Activated effector memory CD4-positive, alpha-beta T cell treated with Interleukin-2 at 50 U/mL for 16 hours (primary cell): ENCODE measurements around the gene KANK2.
A peak's percentile ranks its signal among the peaks of the same experiment; 100 is the strongest.
"Not testable (repeated sequence)": the region's sequence is repeated elsewhere in the genome, so short reads cannot be mapped to it uniquely, and the experiment has no call there.

Experiments used
- DNase-seq: peaks from one replicate; pipeline ENCODE4 v3.0.0-alpha.2; 2020

KANK2 gene

DNA sequence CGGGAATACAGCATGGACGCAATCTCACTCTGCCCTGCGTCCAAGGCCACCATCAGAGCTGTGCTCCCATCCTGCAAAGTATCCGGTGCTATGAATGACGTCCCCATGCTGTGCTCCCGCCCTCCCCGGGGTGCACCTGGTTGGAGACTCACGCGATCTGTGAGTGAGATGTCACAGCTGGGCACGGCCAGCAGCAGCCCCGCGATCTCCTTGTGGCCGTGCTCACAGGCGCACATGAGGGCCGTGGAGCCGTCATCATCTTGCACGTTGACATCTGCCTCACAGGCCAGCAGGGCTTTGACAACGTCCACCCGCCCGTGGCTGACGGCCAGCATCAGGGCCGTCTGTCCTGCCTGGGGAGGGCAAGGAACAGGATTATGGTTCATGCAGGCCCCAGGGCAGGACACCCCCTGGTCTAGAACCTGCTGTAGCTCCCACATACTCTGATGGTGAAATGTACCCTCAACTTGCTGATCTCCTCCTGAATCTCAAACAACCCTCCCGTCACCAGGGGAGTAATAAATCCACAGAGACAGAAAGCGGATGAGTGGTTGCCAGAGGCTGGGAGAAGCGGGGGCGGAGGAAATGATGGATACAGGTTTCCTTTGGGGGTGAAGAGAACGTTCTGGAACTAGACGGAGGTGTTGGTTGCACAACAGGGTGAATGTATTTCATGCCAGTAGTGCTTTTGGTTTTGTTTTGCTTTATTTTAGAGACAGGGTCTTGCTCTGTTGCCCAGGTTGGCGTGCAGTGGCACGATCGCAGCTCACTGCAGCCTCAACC lies 27.3 kb downstream of the KANK2 start:
- no peak for DNase-seq

DNA sequence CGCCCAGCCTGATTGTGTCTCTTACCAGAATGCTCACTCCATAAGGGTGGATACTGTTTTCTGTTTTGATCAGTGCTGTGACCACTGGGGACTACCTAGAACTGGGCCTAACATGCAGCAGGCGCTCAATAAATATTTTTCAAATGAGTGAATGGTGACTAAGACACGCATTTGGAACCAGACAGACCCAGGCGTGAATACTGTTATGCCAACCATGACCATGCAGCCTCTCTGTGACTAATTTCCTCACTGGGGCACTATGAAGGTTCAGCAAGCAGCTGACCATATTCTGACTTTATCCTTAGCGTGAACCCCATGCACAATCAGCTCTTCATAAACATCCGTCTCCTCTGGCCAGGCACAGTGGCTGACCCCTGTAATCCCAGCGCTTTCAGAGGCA lies 28.8 kb downstream of the KANK2 start:
- no peak for DNase-seq

DNA sequence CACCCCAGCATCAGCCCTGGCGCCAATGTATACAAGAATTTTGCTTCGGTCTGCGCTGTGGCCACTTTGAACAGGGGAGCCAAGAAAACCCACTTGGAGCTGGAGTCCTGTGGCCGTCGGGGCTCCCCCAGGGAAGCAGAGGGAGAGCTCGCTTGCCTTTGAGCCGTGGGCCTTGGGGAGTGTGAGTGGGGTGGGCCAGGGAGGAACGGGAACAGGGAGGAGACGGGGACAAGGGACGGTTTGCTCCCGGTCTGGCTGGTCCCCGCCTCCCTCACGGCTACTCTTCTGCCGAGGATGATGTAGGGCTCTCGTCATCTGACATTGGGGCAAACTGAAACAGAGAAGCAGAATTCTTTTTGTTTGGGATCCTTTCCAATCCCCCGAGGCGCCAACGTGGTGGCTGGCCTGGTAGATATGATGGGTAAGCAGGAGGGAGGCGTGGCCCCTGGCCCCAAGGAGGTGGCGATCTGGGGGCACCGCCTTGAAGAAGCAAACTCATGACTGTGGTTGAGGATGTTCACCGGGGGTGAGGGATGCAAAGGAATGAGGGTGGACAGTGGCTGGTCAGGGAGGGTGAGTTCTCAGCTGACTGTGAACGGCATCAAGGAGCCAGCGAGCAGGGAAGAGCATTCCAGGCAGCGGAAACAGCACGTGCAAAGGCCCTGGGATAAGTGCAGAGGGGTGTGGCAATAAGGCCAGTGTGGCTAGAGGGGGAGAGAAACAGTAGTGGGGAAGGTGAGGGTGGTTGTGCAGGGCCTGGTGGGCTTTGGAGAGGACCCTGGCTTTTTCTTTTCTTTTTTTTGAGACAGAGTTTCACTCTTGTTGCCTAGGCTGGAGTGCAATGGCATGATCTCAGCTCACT lies 30.8 kb downstream of the KANK2 start:
- DNase-seq, result no peak

DNA sequence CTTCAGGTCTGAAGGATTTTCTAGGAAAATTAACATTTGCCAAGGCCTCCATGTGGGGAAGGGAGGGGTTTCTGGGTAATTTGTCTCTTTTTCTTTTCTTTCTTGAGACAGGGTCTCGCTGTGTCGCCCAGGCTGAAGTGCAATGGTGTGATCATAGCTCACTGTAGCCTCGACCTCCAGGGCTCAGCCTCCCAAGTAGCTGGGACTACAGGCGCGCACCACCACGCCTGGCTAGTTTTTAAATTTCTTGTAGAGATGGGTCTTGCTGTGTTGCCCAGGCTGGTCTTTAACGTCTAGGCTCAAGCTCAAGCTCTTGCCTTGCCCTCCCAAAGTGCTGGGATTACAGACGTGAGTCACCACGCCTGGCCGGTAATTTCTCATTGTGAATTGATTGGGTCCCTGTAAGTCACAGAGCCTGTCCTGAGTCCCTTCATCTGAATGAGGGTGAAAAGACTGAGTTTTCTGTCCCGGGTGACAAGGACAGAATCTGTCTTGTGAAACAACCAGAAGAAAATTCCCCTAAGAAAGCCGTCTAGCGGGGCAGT lies 31.8 kb downstream of the KANK2 start:
- DNase-seq, result no peak

DNA sequence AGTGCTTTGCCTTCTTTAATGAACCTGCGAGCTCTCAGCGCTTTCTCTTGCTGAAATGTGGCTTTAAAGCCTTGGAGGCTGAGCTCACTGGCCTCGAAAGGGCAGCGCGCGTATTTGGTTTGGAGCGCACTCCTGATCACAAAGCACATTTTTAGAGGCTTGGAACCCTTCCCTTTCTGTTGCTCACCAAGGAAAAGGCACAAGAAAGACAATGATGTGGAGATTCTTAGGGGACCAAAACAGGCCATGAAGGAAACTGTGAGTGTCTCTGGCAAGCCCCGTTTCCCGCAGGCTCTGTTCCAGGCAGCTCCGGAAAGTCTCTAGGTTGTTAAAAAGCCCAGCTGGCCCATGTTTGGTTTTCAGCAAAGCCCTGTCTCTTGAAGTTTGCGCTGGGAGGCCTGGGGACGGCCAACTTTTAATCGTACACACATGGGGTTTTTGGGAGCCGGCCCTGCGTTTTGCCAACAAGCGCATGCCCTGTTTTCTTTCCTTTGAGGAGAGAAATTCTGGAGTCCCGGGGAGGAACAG lies 32.4 kb downstream of the KANK2 start:
- DNase-seq, result no peak

DNA sequence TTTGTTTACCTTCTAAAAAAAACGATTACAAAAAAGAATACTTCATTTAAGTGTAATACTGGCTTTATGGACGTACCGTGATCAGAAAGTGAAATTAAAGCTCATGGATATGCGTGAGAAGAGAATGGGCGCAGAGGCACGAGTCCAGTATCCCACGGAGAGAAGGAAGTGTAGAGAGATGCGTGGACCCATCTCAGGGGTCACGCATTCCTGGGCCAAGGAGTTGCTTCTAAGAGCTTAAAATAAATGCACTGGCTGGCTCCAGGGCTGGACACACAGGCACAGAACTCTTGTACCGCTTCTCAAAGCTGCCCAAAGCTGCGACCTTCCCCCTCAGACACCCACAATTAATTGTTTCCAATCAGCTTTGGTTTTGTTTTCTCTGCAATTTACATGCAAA lies 33.0 kb downstream of the KANK2 start:
- DNase-seq, result no peak

DNA sequence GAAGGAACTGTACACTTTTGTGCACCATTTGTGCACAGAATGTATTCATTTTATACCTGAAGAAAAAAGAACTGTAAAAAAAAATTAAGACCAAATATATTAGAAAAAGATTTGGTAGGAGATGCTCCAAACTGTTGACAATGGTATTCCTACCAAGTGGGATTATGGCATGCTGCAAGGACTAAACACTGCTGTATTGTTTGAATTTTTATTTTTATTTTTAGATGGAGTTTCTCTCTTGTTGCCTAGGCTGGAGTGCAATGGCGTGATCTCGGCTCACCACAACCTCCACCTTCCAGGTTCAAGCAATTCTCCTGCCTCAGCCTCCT lies 36.9 kb downstream of the KANK2 start:
- DNase-seq, result not testable (repeated sequence)

DNA sequence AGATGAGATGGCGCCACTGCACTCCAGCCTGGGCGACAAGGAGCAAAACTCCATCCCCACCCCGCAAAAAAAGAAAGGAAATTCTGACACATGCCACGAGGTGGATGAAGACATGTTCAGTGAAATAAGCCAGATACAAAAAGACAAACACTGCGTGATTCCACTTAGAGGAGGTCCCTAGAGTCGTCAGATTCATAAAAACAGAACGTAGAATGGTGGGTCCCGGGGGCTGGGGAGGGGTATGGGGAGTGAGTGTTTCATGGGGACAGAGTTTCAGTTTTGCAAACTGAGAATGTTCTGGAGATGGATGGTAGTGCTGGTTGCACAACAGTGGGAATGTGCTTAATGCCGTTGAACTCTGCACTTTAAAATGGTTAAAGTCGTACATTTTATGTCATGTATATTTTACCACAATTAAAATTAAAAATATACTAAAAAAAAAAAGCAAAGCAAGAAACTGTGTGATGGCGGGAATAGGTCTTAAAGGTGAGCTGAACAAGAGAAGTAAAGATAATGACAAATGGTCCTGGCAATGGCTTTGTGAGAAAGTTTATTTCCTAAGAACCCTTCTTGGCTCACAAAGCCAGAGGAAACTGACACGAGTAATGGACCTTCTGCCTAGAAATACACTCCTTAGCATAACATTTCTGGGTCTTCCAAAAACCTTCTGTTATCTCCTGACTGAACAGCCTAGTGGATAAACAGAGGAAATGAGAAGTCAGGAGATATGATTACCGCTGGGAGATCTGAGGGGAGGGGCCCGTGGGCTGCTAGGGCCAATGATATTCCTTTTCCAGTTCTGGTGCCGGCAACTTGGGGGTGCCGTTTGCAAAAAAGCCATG lies 37.5 kb downstream of the KANK2 start:
- no peak for DNase-seq

DNA sequence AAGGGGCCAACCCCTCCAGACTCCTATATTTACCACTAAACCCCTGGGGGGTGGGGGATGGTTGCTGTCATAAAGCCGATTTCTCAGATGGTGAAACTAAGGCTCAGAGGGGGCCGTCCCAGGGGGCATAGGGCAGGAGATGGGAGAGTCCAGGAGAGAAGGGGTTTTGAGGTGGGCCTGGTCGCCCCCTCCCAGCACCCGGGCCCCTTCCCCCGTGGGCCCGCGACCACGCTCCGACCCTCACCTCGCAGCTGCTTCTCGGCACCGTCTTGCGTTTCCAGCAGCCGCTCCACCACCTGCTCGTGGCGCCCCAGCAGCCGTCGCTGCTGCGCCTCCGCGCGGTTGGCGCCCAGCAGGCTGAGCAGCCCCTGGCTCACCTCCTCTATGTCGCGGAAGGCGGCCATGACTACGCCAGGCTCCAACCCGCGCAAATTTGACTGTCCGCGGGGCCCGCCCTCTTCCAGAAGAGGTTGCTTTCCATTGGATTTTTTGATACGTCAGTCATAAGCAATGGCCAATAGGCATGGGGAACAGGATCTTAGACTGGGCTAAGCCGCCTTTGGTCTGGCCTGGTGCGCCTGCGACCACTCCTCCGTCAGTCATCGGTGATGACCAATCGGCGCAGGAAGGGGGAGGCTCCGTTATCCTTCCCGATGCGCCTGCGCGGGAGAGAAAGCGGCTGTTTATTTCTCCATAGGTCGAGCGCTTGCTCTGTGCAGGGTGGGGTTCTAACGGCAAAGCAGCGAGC lies 41.8 kb downstream of the KANK2 start, which contains the start of gene SPC24:
Gene SPC24, minus strand, starts transcription at position 410 of the 748 bp plus-strand sequence. Its CDS starts 6 bp downstream, at position 404.
- DNase-seq, result peak; percentile 86

DNA sequence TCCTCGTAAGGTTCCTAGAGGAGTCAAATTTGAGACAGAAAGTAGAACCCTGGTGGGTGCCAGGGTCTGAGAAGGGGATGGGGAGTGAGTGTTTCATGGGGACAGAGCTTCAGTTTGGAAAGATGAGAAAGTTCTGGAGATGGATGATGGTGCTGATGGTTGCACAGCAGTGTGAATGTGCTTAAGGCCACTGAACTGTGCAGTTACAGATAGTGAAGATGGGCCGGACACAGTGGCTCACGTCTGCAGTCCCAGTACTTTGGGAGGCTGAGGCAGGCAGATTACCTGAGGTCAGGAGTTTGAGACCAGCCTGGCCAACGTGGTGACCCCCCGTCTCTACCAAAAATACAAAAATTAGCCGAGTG lies 42.7 kb downstream of the KANK2 start:
- DNase-seq, result no peak

DNA sequence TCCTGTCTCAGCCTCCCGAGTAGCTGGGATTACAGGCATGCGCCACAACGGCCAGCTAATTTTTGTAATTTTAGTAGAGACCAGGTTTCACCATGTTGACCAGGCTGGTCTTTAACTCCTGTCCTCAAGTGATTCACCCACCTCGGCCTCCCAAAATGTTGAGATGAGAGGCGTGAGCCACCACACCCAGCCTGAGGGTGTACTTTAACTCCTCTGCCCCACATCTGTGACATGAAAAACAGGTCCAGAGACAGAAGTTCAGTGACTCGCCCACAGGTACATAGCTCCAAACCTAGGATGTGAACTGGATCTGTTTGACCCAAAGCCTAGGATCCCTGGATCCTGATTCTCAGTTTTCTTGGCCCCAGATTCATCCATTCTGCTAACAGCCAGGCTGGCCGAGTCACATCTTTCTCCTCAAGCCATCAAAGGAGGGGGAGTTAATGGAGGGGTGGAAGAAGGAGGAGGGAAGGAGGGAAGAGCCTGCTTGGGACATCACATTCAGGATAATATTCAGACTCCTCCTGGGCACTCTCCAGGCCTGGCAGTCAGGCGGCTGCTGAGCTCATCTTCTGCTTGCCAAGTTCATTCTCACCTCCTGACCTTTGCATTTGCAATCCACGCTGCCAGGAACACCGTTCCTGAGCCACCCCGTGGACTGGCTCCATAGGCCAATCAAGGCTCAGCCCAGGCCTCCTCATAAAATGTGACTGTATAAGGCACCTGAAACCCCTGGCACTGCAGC lies 44.9 kb downstream of the KANK2 start:
- no peak for DNase-seq

DNA sequence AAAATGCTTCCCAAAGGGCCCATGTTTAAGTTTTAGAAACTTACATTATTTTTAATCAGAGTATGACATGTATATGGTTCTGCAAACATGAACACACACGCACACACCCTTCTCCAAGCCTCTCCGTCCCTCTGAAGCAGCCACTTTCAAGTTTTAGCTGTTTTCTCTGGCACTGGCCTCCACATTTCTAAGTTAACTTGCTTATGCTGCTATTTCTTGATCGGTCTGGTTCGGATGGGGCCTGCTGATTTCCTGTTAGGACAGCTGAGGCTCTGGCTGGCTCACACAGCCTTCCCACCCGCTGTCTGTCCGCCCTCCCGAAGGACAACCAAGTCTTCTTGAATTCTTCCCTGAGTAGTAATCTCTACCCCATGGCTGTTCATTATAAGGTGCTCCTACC lies 46.2 kb downstream of the KANK2 start:
- DNase-seq, result no peak

DNA sequence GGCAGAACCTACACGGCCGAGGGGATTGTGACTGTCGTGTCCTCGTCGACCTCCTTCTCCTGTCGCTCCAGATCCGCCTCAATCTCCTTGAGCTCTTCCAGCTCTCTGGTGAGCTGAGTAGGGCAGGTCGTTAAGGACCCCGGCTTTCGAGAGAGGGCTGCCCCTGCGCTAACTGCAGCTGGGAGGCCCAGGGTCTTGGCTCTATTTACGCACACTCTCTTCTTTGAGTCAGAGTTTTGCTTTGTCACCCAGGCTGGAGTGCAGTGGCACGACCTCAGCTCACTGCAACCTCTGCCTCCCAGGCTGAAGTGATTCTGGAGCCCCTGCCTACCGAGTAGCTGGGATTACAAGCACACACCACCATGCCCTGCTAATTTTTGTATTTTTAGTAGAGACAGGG lies 49.3 kb downstream of the KANK2 start:
- no peak for DNase-seq

DNA sequence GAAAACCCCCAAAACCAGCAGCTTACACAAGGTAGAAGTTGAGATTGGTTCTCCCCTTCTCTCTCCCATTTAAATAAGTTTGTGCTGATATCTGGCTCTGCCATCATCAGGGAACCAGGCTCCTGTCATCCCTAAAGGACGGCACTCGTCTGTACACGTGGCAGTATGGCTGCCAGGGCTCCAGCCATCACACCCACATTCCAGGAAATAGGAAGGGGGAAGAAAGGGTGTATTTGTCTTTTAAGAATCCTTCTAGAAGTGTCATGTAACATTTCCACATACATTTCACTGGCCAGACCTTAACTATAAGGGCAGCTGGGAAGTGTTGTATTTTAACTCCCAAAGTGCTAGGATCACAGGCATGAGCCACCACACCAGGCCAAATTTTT lies 51.8 kb downstream of the KANK2 start:
- no peak for DNase-seq

DNA sequence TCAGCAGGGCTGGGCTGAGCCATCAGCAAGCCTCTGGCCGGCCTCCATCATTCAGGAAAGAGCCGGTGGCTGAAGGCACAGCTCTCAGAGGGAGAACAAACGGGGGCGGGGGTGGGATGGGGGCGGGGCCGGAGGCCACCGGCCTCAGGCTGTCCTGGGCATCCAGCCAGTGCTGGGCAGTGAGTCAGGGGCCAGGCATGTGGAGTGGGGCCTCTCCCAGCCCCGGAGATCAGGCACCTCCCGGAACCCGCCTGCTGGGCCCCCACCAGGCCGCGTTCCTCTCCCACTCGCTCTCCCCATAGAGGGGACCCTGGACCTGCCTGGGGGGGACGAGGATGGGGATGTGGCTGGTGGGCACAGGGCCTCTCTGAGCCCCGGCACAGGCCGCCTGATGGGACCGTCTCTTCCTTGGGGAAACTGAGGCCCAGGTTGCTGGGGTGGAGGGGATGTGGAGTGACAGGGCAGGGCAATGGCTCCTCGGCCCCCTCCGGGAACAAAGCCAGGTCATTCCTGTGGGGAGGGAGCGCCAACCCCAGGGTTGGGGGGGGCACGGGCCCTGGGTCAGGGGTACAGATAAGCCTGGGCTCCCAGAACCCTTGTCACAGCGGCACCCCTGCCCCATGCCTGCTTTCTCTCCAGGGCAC lies 54.7 kb downstream of the KANK2 start:
- DNase-seq, result no peak

DNA sequence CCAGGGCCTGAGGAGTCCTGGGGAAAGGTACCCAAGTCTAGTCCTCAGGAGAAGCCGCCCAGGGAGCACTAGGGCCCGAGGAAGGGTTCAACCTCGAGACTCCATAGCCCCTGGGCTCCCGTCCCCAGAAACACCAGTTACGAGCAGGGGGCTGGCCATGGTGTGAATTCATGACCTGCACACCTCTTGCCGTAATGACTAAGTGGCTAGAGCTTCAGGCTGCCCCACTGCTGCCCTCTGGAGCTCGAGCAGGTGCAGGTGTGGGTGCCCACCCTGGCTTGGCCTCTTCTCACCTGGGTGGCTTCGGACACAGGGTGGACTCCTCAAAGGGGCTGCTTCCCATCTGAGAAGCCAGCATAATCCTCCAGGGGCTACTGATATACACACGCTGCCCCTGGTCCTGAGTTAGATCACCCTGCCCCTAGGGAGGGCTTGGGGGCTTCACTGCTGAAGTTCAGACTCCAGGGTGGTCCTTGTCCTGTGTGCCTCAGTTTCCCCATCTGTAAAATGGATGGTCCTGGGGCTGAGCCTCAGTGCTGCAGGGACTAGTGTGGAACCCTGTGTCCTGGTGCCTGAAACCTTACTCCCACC lies 55.3 kb downstream of the KANK2 start:
- no peak for DNase-seq

DNA sequence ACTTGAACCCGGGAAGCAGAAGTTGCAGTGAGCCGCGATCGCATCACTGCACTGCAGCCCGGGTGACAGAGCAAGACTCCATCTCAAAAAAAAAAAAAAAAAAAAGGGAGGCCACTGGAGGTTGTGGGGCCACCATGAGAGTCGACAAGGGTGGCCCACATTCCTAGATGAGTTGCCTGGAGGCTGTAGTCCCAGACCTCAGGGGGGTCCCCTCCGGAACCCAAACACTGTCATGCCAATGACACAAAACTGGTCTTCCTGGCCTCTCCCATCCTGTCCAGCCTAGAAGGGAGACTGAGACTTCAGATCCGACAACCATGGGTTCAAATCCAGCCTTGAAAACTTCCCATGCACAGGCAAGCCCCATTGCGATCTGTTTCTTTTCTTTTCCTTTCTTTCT lies 56.4 kb downstream of the KANK2 start:
- no peak for DNase-seq

DNA sequence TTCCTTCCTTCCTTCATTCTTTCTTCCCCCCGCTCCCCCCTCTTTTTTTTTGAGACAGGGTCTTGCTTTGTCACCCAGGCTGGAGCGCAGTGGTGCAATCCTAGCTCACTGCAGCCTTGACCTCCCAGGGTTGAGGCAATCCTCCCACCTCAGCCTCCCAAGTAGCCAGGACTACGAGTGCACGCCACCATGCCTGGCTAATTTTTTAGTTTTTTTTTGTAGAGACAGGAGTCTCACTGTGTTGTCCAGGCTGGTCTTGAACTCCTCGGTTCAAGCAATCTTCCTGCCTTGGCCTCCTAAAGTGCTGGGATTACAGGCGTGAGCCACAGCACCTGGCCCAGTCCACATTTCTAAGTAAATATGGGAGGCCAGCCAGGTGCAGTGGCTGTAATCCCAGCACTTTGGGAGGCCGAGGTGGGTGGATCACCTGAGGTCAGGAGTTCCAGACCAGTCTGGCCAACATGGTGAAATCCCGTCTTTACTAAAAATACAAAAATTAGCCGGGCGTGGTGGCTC lies 57.3 kb downstream of the KANK2 start:
- not testable (repeated sequence) for DNase-seq

DNA sequence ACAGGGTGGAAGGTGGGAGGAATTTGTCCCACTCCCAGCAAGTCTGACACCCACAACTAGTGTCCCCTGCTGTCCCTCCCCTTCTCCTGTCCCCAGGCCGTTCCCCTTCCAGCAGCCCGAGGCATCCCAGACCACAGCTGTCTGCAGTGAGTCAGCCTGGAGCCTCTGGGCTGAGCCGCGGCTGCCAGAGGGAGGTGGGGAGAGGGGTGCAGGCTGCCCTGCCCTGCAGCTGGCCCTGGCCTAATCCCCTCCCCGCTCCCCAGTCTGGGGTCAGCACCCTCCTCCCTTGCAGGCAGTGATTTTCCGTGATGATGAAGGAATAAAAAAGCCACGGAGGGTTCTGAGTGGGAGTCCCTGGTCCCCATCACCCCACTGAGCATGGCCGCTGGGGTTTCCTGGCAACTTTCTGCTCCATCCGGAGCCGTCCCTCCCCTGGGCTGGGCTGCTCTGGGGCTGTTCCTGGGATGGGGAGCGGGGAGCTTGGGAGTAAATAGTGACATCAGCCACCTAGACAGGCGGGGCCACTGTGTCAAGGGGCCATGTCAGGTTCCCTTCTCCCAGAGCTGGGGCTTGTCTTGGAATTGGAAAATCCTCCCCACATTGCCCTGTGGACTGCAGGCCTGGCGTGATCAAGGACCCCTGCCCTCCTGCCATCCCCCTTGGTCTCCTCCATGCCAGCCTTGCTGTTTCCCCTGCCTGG lies 58.6 kb downstream of the KANK2 start:
- DNase-seq, result no peak
